ENCODE data around the gene PLA2G7. TPM values are rescaled to one million over a fixed set of nuclear protein-coding genes. Genes with fewer than 3 reads are reported as not detected.

Gene PLA2G7
- total RNA-seq, 1 donor from 2014 or later, result 1.8 TPM

GRCh38 chr6:46688117-46688965 is 46.8 kb downstream of the PLA2G7 start:
- no peak overlapping the region for H3K4me2 ChIP-seq
- no peaks in the 10 kb centered on the region for H3K27me3 ChIP-seq
- H3K4me3 ChIP-seq, result no peak overlapping the region
- no peaks in the 10 kb centered on the region for H3K9me3 ChIP-seq (ENCODE audit: low read depth)
- no peaks in the 10 kb centered on the region for H3K4me1 ChIP-seq
- no peak for DNase-seq (ENCODE audit: low spot score)
- H3K27me3 Mint-ChIP-seq (ENCODE audit: insufficient read depth, low read depth), result no peaks in the 10 kb centered on the region
- TF ChIP-seq EZH2phosphoT487 (IDR thresholded peaks at IDR 0.05), result no peak
- TF ChIP-seq CTCF (IDR thresholded peaks at IDR 0.05), result no peak
- no peak for TF ChIP-seq EZH2 (IDR thresholded peaks at IDR 0.05)
- no peak overlapping the region for H3K27ac ChIP-seq
- H3K36me3 Mint-ChIP-seq, result no peaks in the 10 kb centered on the region
- H2AFZ ChIP-seq (replicated peaks), result no peak overlapping the region
- no peak overlapping the region for H3K9ac ChIP-seq
- no peaks in the 10 kb centered on the region for H4K20me1 ChIP-seq (ENCODE audit: low read depth)
- H3K9me3 Mint-ChIP-seq, result peaks cover 2% of the 10 kb centered on the region
- H3K79me2 ChIP-seq (ENCODE audit: low read depth), result no peaks in the 10 kb centered on the region
- no peaks in the 10 kb centered on the region for H3K36me3 ChIP-seq
- no peaks in the 10 kb centered on the region for H3K4me1 Mint-ChIP-seq
- H3K4me3 Mint-ChIP-seq, result no peak overlapping the region
- H3K27ac Mint-ChIP-seq, result no peak overlapping the region
- H3F3A ChIP-seq (ENCODE audit: low read depth), result no peaks in the 10 kb centered on the region

- no peak for DNase-seq (ENCODE audit: low spot score)
- Histone ChIP-seq H3K27ac (no peak within 1 kb of the TSS), H3K4me3 (no peak within 1 kb of the TSS), H3K79me2 (ENCODE audit: low read depth) (no peaks in the 10 kb centered on the region), H3K27me3 (no peaks in the 10 kb centered on the region), H3K4me2 (no peak within 1 kb of the TSS), H3F3A (ENCODE audit: low read depth) (no peaks in the 10 kb centered on the region), H2AFZ (replicated peaks) (no peak within 1 kb of the TSS), H4K20me1 (ENCODE audit: low read depth) (no peaks in the 10 kb centered on the region), H3K4me1 (no peaks in the 10 kb centered on the region), H3K9me3 (ENCODE audit: low read depth) (no peaks in the 10 kb centered on the region), H3K36me3 (no peaks in the 10 kb centered on the region), H3K9ac (no peak within 1 kb of the TSS)
- H3K9me3 Mint-ChIP-seq, result peaks cover 2% of the 10 kb centered on the region
- no peak within 1 kb of the TSS for H3K4me3 Mint-ChIP-seq
- H3K27me3 Mint-ChIP-seq (ENCODE audit: insufficient read depth, low read depth), result no peaks in the 10 kb centered on the region
- H3K4me1 Mint-ChIP-seq, result no peaks in the 10 kb centered on the region
- no peak for TF ChIP-seq CTCF (IDR thresholded peaks at IDR 0.05)
- TF ChIP-seq EZH2phosphoT487 (IDR thresholded peaks at IDR 0.05), result no peak
- no peak for TF ChIP-seq EZH2 (IDR thresholded peaks at IDR 0.05)
- H3K27ac Mint-ChIP-seq, result no peak within 1 kb of the TSS
- H3K36me3 Mint-ChIP-seq, result no peaks in the 10 kb centered on the region
Measured at GRCh38 chr6:46687619-46688097, 47.5 kb downstream of the PLA2G7 start, which contains the start of gene TDRD6. TDRD6 (plus strand) TSS chr6:46687885; CDS start chr6:46688129, 244 bp downstream.

GRCh38 chr6:46684771-46685170 is 50.4 kb downstream of the PLA2G7 start:
- Histone ChIP-seq H3K27me3 (no peaks in the 10 kb centered on the region), H3K9me3 (ENCODE audit: low read depth) (no peaks in the 10 kb centered on the region), H3K36me3 (no peaks in the 10 kb centered on the region), H3K4me1 (no peaks in the 10 kb centered on the region), H3K9ac (no peak overlapping the region), H3K79me2 (ENCODE audit: low read depth) (no peaks in the 10 kb centered on the region), H3K4me3 (no peak overlapping the region), H3F3A (ENCODE audit: low read depth) (no peaks in the 10 kb centered on the region), H3K4me2 (no peak overlapping the region), H3K27ac (no peak overlapping the region), H2AFZ (replicated peaks) (no peak overlapping the region), H4K20me1 (ENCODE audit: low read depth) (no peaks in the 10 kb centered on the region)
- H3K27me3 Mint-ChIP-seq (ENCODE audit: insufficient read depth, low read depth), result no peaks in the 10 kb centered on the region
- TF ChIP-seq EZH2phosphoT487 (IDR thresholded peaks at IDR 0.05), result no peak
- TF ChIP-seq EZH2 (IDR thresholded peaks at IDR 0.05), result no peak
- no peak for TF ChIP-seq CTCF (IDR thresholded peaks at IDR 0.05)
- DNase-seq (ENCODE audit: low spot score), result no peak
- no peaks in the 10 kb centered on the region for H3K4me1 Mint-ChIP-seq
- H3K36me3 Mint-ChIP-seq, result no peaks in the 10 kb centered on the region
- peaks cover 2% of the 10 kb centered on the region for H3K9me3 Mint-ChIP-seq
- no peak overlapping the region for H3K4me3 Mint-ChIP-seq
- H3K27ac Mint-ChIP-seq, result no peak overlapping the region

Data from neural progenitor cell (in vitro differentiated cells).